ENCODE data around the gene TNPO3.

DNA sequence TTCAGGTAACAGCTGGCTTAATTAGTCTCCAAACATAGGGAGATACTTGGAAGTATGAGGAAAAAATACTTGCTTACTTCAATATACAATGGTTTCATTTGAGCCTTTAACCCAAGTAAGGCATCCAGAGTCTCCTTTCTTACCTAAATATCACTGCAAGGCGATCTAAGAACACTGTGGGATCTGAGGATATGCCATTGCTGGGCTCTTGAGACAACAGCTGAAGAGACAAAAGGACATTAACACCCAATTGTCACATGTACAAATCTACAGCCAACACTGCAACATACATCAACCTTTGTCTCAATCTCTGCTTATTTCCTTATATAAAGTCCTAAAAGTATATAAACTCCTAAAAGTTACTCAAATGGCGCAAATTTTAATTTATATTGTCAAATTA is 72.8 kb downstream of the TNPO3 start:
- TF ChIP-seq, protein P1, sequence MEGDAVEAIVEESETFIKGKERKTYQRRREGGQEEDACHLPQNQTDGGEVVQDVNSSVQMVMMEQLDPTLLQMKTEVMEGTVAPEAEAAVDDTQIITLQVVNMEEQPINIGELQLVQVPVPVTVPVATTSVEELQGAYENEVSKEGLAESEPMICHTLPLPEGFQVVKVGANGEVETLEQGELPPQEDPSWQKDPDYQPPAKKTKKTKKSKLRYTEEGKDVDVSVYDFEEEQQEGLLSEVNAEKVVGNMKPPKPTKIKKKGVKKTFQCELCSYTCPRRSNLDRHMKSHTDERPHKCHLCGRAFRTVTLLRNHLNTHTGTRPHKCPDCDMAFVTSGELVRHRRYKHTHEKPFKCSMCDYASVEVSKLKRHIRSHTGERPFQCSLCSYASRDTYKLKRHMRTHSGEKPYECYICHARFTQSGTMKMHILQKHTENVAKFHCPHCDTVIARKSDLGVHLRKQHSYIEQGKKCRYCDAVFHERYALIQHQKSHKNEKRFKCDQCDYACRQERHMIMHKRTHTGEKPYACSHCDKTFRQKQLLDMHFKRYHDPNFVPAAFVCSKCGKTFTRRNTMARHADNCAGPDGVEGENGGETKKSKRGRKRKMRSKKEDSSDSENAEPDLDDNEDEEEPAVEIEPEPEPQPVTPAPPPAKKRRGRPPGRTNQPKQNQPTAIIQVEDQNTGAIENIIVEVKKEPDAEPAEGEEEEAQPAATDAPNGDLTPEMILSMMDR (IDR thresholded peaks at IDR 0.05), result no peak
- no peak for TF ChIP-seq POLR2A (IDR thresholded peaks at IDR 0.05)
